ENCODE data around the gene LDLRAD4.
A peak's percentile ranks its signal among the peaks of the same experiment; 100 is the strongest.

LDLRAD4 gene

GRCh38 chr18:13580991-13581390, 362.4 kb downstream of the LDLRAD4 start:
- no peaks in the 10 kb centered on the region for H3K9me3 ChIP-seq (ENCODE audit: severe bottlenecking)
- H3K27me3 ChIP-seq (ENCODE audit: insufficient read depth, low read depth, severe bottlenecking) = no peaks in the 10 kb centered on the region
- TF ChIP-seq, protein P1, sequence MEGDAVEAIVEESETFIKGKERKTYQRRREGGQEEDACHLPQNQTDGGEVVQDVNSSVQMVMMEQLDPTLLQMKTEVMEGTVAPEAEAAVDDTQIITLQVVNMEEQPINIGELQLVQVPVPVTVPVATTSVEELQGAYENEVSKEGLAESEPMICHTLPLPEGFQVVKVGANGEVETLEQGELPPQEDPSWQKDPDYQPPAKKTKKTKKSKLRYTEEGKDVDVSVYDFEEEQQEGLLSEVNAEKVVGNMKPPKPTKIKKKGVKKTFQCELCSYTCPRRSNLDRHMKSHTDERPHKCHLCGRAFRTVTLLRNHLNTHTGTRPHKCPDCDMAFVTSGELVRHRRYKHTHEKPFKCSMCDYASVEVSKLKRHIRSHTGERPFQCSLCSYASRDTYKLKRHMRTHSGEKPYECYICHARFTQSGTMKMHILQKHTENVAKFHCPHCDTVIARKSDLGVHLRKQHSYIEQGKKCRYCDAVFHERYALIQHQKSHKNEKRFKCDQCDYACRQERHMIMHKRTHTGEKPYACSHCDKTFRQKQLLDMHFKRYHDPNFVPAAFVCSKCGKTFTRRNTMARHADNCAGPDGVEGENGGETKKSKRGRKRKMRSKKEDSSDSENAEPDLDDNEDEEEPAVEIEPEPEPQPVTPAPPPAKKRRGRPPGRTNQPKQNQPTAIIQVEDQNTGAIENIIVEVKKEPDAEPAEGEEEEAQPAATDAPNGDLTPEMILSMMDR (IDR thresholded peaks at IDR 0.05; ENCODE audit: low read depth, low read length) = no peak
- H3K4me3 ChIP-seq (ENCODE audit: low read depth, low read length) = no peak overlapping the region
- H3K27ac ChIP-seq = no peak overlapping the region
- H3K36me3 ChIP-seq = no peaks in the 10 kb centered on the region
- no peak for DNase-seq

GRCh38 chr18:13581496-13582177, 363.1 kb downstream of the LDLRAD4 start:
- Histone ChIP-seq H3K9me3 (ENCODE audit: severe bottlenecking) (no peaks in the 10 kb centered on the region), H3K27ac (no peak overlapping the region), H3K27me3 (ENCODE audit: insufficient read depth, low read depth, severe bottlenecking) (no peaks in the 10 kb centered on the region), H3K4me3 (ENCODE audit: low read depth, low read length) (no peak overlapping the region), H3K36me3 (no peaks in the 10 kb centered on the region)
- DNase-seq = no peak
- TF ChIP-seq, protein P1 (IDR thresholded peaks at IDR 0.05; ENCODE audit: low read depth, low read length) = no peak

- H3K4me3 ChIP-seq (ENCODE audit: low read depth, low read length) = no peak overlapping the region
- TF ChIP-seq, protein P1 (IDR thresholded peaks at IDR 0.05; ENCODE audit: low read depth, low read length) = no peak
- H3K9me3 ChIP-seq (ENCODE audit: severe bottlenecking) = no peaks in the 10 kb centered on the region
- H3K27me3 ChIP-seq (ENCODE audit: insufficient read depth, low read depth, severe bottlenecking) = no peaks in the 10 kb centered on the region
- no peak for DNase-seq
- H3K36me3 ChIP-seq = no peaks in the 10 kb centered on the region
- H3K27ac ChIP-seq = no peak overlapping the region
Observed at GRCh38 chr18:13582178-13582670, 363.7 kb downstream of the LDLRAD4 start.

- no peaks in the 10 kb centered on the region for H3K36me3 ChIP-seq
- no peaks in the 10 kb centered on the region for H3K27me3 ChIP-seq (ENCODE audit: insufficient read depth, low read depth, severe bottlenecking)
- TF ChIP-seq, protein P1 (IDR thresholded peaks at IDR 0.05; ENCODE audit: low read depth, low read length) = no peak
- peak; percentile 20 for DNase-seq
- H3K4me3 ChIP-seq (ENCODE audit: low read depth, low read length) = no peak overlapping the region
- no peaks in the 10 kb centered on the region for H3K9me3 ChIP-seq (ENCODE audit: severe bottlenecking)
- peak overlapping the region; percentile 27 for H3K27ac ChIP-seq
Observed at GRCh38 chr18:13583576-13584550, 365.3 kb downstream of the LDLRAD4 start.

- H3K36me3 ChIP-seq = no peaks in the 10 kb centered on the region
- DNase-seq = peak; percentile 30
Observed at GRCh38 chr18:13584825-13585224, 366.3 kb downstream of the LDLRAD4 start.

More at GRCh38 chr18:13584825-13585224, 366.3 kb downstream of the LDLRAD4 start:
- TF ChIP-seq, protein P1 (IDR thresholded peaks at IDR 0.05; ENCODE audit: low read depth, low read length) = no peak
- H3K4me3 ChIP-seq (ENCODE audit: low read depth, low read length) = no peak overlapping the region
- H3K27me3 ChIP-seq (ENCODE audit: insufficient read depth, low read depth, severe bottlenecking) = no peaks in the 10 kb centered on the region
- H3K27ac ChIP-seq = peak overlapping the region; percentile 27
- no peaks in the 10 kb centered on the region for H3K9me3 ChIP-seq (ENCODE audit: severe bottlenecking)

Data from WERI-Rb-1 (cell line).